Activated T-cell treated with anti-CD3 and anti-CD28 coated beads for 48 hours (primary cell): ENCODE results near the gene ARMC2.

Source experiments
- DNase-seq: peaks from one replicate; pipeline ENCODE4 v3.0.0-alpha.2; 2020; ENCODE audit warnings: low read depth

ARMC2 gene

DNA sequence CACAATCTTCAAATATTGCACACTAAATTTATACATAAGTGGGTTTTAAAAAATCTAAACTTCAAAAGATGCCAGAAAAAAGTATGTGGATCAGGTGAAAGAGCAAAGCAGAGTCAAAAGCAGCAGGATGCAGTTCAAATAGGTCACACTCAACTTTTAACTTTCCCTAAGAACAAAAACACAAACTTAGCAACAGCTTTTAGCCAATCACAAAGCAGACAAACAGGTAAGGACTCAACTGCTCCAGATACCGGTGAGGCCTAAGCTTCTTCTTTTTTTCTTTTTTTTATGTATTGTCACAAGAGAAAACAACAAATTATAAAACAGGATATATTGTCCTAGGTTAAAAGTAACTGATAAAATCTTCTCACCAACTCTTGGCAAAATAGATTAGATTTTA lies 171.7 kb downstream of the ARMC2 start:
- no peak for DNase-seq

- no peak for DNase-seq
Observed at GRCh38 chr6:109021870-109022269, 173.6 kb downstream of the ARMC2 start.

DNA sequence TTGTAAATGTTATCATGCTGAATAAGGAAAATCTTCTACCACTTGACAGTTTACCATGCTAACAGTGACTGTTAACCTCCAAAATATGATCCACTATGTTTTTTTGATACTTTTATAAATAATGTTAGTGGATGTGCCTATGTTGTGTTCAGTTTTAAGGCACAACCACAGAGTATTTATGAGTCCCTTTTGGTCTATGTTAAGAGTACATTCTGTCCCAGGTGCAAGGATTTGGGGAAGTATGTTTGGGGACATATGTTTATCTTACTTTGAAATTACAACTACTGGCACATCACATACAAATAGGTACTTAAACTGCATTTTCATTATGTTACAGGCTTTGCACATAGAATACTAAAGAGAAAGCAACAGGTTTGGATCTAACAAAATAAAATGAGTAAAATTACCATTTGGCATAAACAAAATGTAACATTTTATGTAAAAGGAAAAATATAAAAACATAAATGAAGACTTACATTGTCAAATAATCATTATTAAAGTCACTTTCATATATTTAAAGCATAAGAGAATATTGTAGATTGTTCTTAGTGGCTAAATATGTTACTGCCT lies 175.2 kb downstream of the ARMC2 start:
- DNase-seq = no peak
